ENCODE results near the gene IGSF3.
"Not testable (repeated sequence)": the region's sequence is repeated elsewhere in the genome, so short reads cannot be mapped to it uniquely, and the experiment has no call there.

- TF ChIP-seq, protein P1, sequence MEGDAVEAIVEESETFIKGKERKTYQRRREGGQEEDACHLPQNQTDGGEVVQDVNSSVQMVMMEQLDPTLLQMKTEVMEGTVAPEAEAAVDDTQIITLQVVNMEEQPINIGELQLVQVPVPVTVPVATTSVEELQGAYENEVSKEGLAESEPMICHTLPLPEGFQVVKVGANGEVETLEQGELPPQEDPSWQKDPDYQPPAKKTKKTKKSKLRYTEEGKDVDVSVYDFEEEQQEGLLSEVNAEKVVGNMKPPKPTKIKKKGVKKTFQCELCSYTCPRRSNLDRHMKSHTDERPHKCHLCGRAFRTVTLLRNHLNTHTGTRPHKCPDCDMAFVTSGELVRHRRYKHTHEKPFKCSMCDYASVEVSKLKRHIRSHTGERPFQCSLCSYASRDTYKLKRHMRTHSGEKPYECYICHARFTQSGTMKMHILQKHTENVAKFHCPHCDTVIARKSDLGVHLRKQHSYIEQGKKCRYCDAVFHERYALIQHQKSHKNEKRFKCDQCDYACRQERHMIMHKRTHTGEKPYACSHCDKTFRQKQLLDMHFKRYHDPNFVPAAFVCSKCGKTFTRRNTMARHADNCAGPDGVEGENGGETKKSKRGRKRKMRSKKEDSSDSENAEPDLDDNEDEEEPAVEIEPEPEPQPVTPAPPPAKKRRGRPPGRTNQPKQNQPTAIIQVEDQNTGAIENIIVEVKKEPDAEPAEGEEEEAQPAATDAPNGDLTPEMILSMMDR (IDR thresholded peaks at IDR 0.05): not testable (repeated sequence)
- TF ChIP-seq POLR2A (IDR thresholded peaks at IDR 0.05): not testable (repeated sequence)
Observed at GRCh38 chr1:116589101-116589735, 78.3 kb downstream of the IGSF3 start.
